ENCODE data around the gene TMEM98. TPM values are rescaled to one million over a fixed set of nuclear protein-coding genes. Genes with fewer than 3 reads are reported as not detected.
A peak's percentile ranks its signal among the peaks of the same experiment; 100 is the strongest.
"Not testable (repeated sequence)": the region's sequence is repeated elsewhere in the genome, so short reads cannot be mapped to it uniquely, and the experiment has no call there.

TMEM98 gene
- total RNA-seq, 1 experiment from 2014 or later: 0.03 TPM

- no peak for DNase-seq (ENCODE audit: low spot score)
Observed at GRCh38 chr17:32941419-32942032, 13.6 kb downstream of the TMEM98 start.

- DNase-seq (ENCODE audit: low spot score): no peak
Observed at GRCh38 chr17:32943206-32943605, 15.3 kb downstream of the TMEM98 start.

- DNase-seq (ENCODE audit: low spot score): no peak
Observed at GRCh38 chr17:32943647-32944191, 15.8 kb downstream of the TMEM98 start.

GRCh38 chr17:32944248-32945020 is 16.5 kb downstream of the TMEM98 start:
- no peak for DNase-seq (ENCODE audit: low spot score)

- no peak for DNase-seq (ENCODE audit: low spot score)
Observed at GRCh38 chr17:32946375-32947135, 18.6 kb downstream of the TMEM98 start.

- DNase-seq (ENCODE audit: low spot score): no peak
Observed at GRCh38 chr17:32947736-32948135, 19.8 kb downstream of the TMEM98 start.

GRCh38 chr17:32949181-32949580 is 21.2 kb downstream of the TMEM98 start:
- no peak for DNase-seq (ENCODE audit: low spot score)

- not testable (repeated sequence) for DNase-seq (ENCODE audit: low spot score)
Observed at GRCh38 chr17:32952491-32952890, 24.5 kb downstream of the TMEM98 start.

- DNase-seq (ENCODE audit: low spot score): no peak
Observed at GRCh38 chr17:32953045-32953444, 25.1 kb downstream of the TMEM98 start.

- no peak for DNase-seq (ENCODE audit: low spot score)
Observed at GRCh38 chr17:32953857-32954256, 25.9 kb downstream of the TMEM98 start.

- peak; percentile 61 for DNase-seq (ENCODE audit: low spot score)
Observed at GRCh38 chr17:32954477-32954876, 26.5 kb downstream of the TMEM98 start.

- DNase-seq (ENCODE audit: low spot score): no peak
Observed at GRCh38 chr17:32955155-32955554, 27.2 kb downstream of the TMEM98 start.

- no peak for DNase-seq (ENCODE audit: low spot score)
Observed at GRCh38 chr17:32956240-32956970, 28.5 kb downstream of the TMEM98 start.

GRCh38 chr17:32958418-32958817 is 30.5 kb downstream of the TMEM98 start:
- no peak for DNase-seq (ENCODE audit: low spot score)

- DNase-seq (ENCODE audit: low spot score): no peak
Observed at GRCh38 chr17:32960815-32961214, 32.9 kb downstream of the TMEM98 start.

GRCh38 chr17:32962320-32962711 is 34.4 kb downstream of the TMEM98 start:
- no peak for DNase-seq (ENCODE audit: low spot score)

- no peak for DNase-seq (ENCODE audit: low spot score)
Observed at GRCh38 chr17:32964541-32964940, 36.6 kb downstream of the TMEM98 start.

- DNase-seq (ENCODE audit: low spot score): not testable (repeated sequence)
Observed at GRCh38 chr17:32969231-32969630, 41.3 kb downstream of the TMEM98 start.

GRCh38 chr17:32970281-32970680 is 42.3 kb downstream of the TMEM98 start:
- DNase-seq (ENCODE audit: low spot score): no peak

- DNase-seq (ENCODE audit: low spot score): no peak
Observed at GRCh38 chr17:32971171-32971570, 43.2 kb downstream of the TMEM98 start.

GRCh38 chr17:32976131-32976530 is 48.2 kb downstream of the TMEM98 start:
- no peak for DNase-seq (ENCODE audit: low spot score)

GRCh38 chr17:32976605-32977004 is 48.7 kb downstream of the TMEM98 start:
- no peak for DNase-seq (ENCODE audit: low spot score)

Data from HT-29 (cell line).